Cardiac fibroblast (primary cell): ENCODE results near the gene LRP1.

ENCODE experiments used
- DNase-seq, 2 donors: peaks; one replicate each; pipeline versions ENCODE4 v3.0.0 to v3.0.0-alpha.2; 2010; ENCODE audit warnings: low read depth in 2 of 2
- H3K4me3 ChIP-seq, 2 donors: replicated peaks in 1 of 2; 1 replicate in 1 of 2; 2 replicates in 1 of 2; pipeline ENCODE4 v1.5.1; 2011; ENCODE audit warnings: low read depth in 2 of 2, low read length in 2 of 2, mild to moderate bottlenecking in 2 of 2, moderate library complexity in 1 of 2
- TF ChIP-seq, protein P1 (sequence below): IDR thresholded peaks from one replicate; pipeline ENCODE4 v1.5.1; 2011; ENCODE audit warnings: low read depth, mild to moderate bottlenecking, low read length, inconsistent platforms

Gene LRP1

DNA sequence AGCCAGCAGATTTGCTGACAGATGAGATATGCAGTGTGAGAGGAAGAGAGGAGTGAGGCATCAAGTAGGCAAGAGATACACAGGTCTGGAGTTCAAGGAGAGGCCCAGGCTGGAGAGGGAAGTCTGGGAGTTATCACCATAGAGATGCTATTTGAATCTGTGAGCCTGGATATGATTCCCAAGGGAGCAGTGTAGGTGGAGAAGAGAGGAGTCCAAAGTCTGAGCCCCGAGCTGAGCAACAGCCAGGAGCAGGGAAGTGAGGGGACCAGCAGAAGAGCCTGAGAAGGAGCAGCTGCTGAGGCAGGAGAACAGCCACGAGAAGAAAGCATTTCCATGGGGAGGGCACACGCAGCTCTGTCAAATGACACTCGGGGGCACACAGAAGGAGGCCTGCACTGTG, 68.2 kb downstream of the LRP1 start:
- DNase-seq, result no peak
- TF ChIP-seq, protein P1, sequence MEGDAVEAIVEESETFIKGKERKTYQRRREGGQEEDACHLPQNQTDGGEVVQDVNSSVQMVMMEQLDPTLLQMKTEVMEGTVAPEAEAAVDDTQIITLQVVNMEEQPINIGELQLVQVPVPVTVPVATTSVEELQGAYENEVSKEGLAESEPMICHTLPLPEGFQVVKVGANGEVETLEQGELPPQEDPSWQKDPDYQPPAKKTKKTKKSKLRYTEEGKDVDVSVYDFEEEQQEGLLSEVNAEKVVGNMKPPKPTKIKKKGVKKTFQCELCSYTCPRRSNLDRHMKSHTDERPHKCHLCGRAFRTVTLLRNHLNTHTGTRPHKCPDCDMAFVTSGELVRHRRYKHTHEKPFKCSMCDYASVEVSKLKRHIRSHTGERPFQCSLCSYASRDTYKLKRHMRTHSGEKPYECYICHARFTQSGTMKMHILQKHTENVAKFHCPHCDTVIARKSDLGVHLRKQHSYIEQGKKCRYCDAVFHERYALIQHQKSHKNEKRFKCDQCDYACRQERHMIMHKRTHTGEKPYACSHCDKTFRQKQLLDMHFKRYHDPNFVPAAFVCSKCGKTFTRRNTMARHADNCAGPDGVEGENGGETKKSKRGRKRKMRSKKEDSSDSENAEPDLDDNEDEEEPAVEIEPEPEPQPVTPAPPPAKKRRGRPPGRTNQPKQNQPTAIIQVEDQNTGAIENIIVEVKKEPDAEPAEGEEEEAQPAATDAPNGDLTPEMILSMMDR, result no peak
- no peak overlapping the region for H3K4me3 ChIP-seq

DNA sequence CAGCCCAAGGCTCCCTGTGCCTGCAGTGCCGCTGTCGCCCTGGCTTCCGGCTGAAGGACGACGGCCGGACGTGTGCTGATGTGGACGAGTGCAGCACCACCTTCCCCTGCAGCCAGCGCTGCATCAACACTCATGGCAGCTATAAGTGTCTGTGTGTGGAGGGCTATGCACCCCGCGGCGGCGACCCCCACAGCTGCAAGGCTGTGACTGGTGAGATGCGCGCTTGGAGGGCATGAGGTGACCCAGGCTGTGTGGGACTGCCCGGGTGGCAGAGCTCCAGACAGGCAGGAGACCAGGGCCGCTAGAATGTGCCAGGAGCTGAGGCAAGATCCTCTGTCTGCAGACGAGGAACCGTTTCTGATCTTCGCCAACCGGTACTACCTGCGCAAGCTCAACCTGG, 68.7 kb downstream of the LRP1 start:
- TF ChIP-seq, protein P1, result no peak
- H3K4me3 ChIP-seq, result no peak overlapping the region
- DNase-seq, result no peak

DNA sequence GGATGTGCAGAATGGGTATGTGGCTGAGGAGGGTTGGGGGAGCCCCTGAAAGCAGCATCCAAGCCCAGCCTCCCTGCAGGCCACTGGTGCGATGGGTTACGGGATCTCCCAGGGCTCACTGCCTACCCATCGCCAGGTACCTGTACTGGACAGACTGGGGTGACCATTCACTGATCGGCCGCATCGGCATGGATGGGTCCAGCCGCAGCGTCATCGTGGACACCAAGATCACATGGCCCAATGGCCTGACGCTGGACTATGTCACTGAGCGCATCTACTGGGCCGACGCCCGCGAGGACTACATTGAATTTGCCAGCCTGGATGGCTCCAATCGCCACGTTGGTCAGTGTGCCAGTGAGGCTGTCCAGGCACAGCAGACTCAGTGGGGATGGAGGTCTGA, 70.0 kb downstream of the LRP1 start:
- no peak for DNase-seq
- TF ChIP-seq, protein P1, result no peak

DNA sequence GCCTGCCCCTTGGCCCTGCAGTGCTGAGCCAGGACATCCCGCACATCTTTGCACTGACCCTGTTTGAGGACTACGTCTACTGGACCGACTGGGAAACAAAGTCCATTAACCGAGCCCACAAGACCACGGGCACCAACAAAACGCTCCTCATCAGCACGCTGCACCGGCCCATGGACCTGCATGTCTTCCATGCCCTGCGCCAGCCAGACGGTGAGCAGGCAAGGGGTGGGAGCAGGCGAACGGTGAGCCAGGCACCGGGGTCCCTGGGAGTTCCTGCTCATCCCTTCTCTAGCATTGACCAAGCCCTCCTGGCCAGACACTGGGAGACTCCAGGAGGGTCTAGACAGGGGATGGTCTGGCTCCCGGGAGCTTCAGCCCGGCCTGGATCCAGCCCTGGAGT, 70.9 kb downstream of the LRP1 start:
- no peak for DNase-seq
- no peak overlapping the region for H3K4me3 ChIP-seq
- TF ChIP-seq, protein P1, result no peak

More for the DNA sequence above, 70.0 kb downstream of the LRP1 start:
- H3K4me3 ChIP-seq, result no peak overlapping the region

DNA sequence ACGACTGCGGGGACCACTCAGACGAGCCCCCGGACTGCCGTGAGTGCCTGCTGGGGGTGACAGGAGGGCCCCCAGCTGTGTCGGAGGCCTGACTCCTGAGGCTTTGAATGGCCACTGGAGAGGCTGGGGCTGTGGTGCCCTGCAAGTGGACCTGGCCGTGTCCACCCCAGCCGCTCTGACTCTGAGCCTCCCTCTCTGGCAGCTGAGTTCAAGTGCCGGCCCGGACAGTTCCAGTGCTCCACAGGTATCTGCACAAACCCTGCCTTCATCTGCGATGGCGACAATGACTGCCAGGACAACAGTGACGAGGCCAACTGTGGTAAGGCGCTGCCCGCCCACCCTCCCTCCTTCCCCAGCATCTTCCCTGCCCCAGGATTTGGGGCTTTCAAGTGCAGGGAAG, 72.2 kb downstream of the LRP1 start:
- no peak overlapping the region for H3K4me3 ChIP-seq
- TF ChIP-seq, protein P1, result no peak
- no peak for DNase-seq

DNA sequence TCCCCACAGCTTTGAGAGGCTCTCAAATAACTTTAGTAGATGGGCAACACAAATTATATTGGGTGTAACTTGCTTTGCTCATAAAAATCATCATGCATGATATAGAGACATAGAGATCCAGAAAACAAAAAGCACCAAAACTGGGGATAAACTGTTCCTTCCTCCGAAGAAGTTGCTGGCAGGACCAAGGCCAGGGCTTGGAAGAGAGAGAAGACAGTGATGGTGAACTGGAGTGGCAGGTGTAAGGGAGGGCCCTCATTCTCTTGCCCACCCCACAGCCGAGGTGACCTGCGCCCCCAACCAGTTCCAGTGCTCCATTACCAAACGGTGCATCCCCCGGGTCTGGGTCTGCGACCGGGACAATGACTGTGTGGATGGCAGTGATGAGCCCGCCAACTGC, 72.9 kb downstream of the LRP1 start:
- no peak overlapping the region for H3K4me3 ChIP-seq
- DNase-seq, result no peak
- TF ChIP-seq, protein P1, result no peak

DNA sequence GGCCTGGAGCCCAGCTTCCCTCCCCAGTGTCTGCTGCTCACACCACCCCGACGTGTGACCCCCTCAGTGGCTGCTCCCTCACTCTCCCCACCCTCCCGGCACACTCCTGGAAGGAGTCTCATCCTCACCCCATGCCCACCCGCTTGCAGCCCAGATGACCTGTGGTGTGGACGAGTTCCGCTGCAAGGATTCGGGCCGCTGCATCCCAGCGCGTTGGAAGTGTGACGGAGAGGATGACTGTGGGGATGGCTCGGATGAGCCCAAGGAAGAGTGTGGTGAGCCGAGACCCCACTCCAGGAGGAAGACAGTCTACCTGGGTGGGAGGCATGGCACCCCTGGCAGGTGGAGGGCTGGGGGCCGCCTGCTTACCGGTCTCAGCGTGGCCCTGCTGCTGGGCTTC, 73.3 kb downstream of the LRP1 start:
- TF ChIP-seq, protein P1, result no peak
- no peak for DNase-seq
- no peak overlapping the region for H3K4me3 ChIP-seq
